Activated naive CD4-positive, alpha-beta T cell treated with anti-CD3 and anti-CD28 coated beads, Interleukin-2, amount 10 ng/mL, durations not matched to agents 7 days and 5 days (primary cell): ENCODE results near the gene IFT20.

ENCODE experiments used
- CTCF ChIA-PET: fragments of 350-600 bp; sonication (Branson Sonifier 250); formaldehyde crosslinking; loops from one replicate; lab custom pipeline; 2021; ENCODE audit warnings: antibody characterized with exemption; lab: Charles Lee
- DNase-seq: peaks from one replicate; pipeline ENCODE4 v3.0.0-alpha.2; 2020
- H3K27ac Mint-ChIP-seq: one replicate; pipeline ENCODE4 v1.8.0; 2021; ENCODE audit warnings: mild to moderate bottlenecking, moderate library complexity, mixed read lengths
- H3K27me3 Mint-ChIP-seq: one replicate; pipeline ENCODE4 v1.8.0; 2021; ENCODE audit warnings: mild to moderate bottlenecking, mixed read lengths
- H3K36me3 Mint-ChIP-seq: one replicate; pipeline ENCODE4 v1.8.0; 2021; ENCODE audit warnings: mixed read lengths
- H3K4me1 Mint-ChIP-seq: one replicate; pipeline ENCODE4 v1.8.0; 2021; ENCODE audit warnings: mixed read lengths
- H3K4me3 Mint-ChIP-seq: one replicate; pipeline ENCODE4 v1.8.0; 2021; ENCODE audit warnings: mild to moderate bottlenecking, moderate library complexity, mixed read lengths
- H3K9me3 Mint-ChIP-seq: one replicate; pipeline ENCODE4 v1.8.0; 2021; ENCODE audit warnings: mixed read lengths

Gene IFT20

GRCh38 chr17:28368915-28369683 is 33.8 kb upstream of the IFT20 start:
- Mint-ChIP-seq H3K4me3 (no peak overlapping the region), H3K4me1 (peaks cover 29% of the 10 kb centered on the region), H3K9me3 (no peaks in the 10 kb centered on the region), H3K36me3 (no peaks in the 10 kb centered on the region), H3K27ac (no peak overlapping the region), H3K27me3 (peaks cover 5% of the 10 kb centered on the region)
- DNase-seq, result no peak
- CTCF ChIA-PET, result no interaction called here

DNA sequence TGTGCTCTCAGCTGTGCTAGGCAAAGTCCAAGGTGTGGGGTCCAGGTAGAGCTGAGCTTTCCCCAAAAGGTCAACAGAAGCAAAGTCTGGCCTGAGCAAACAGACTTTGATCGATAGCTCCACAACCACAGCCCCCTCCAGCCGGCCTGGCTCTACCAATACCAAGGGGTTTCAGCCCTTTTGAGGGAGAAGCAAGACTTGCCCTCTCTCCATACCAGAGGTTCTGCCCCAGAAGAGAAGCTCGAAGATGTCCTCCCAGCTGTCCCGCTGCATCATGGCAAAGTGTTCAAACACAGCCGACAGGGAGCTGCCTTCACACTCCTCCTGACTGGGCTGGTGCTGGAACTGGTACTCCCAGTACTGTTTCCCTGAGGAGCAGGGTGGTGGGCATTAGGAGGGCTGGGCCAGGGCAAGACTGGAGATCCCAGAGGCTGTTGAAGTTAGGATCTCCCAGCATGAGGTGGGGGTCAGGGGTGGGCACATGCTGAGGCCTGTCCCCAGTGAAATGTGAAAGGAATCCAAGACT is 33.1 kb upstream of the IFT20 start:
- Mint-ChIP-seq H3K9me3 (no peaks in the 10 kb centered on the region), H3K4me1 (peaks cover 25% of the 10 kb centered on the region), H3K4me3 (no peak overlapping the region), H3K27ac (no peak overlapping the region), H3K36me3 (peaks cover 3% of the 10 kb centered on the region), H3K27me3 (peaks cover 5% of the 10 kb centered on the region)
- CTCF ChIA-PET, result no interaction called here
- DNase-seq, result no peak

- no peak overlapping the region for H3K4me3 Mint-ChIP-seq
- H3K36me3 Mint-ChIP-seq, result peaks cover 4% of the 10 kb centered on the region
- CTCF ChIA-PET, result interaction anchor here (1.3 kb wide), 1 partner anchor 12 kb away, joined by 3 read pairs; no protein-coding TSS in a partner anchor
- no peak for DNase-seq
- H3K27ac Mint-ChIP-seq, result no peak overlapping the region
- H3K4me1 Mint-ChIP-seq, result peaks cover 19% of the 10 kb centered on the region
- H3K9me3 Mint-ChIP-seq, result no peaks in the 10 kb centered on the region
- H3K27me3 Mint-ChIP-seq, result peaks cover under 1% of the 10 kb centered on the region
Measured at GRCh38 chr17:28367641-28368305, 32.5 kb upstream of the IFT20 start.

GRCh38 chr17:28366605-28367004 is 31.3 kb upstream of the IFT20 start:
- Mint-ChIP-seq H3K36me3 (peaks cover 4% of the 10 kb centered on the region), H3K4me1 (peaks cover 10% of the 10 kb centered on the region), H3K4me3 (no peak overlapping the region), H3K9me3 (no peaks in the 10 kb centered on the region), H3K27me3 (no peaks in the 10 kb centered on the region), H3K27ac (no peak overlapping the region)
- CTCF ChIA-PET, result interaction anchor here (0.9 to 1.3 kb wide), 2 partner anchors 10 to 11 kb away, joined by 3 read pairs; no protein-coding TSS in a partner anchor
- DNase-seq, result no peak

DNA sequence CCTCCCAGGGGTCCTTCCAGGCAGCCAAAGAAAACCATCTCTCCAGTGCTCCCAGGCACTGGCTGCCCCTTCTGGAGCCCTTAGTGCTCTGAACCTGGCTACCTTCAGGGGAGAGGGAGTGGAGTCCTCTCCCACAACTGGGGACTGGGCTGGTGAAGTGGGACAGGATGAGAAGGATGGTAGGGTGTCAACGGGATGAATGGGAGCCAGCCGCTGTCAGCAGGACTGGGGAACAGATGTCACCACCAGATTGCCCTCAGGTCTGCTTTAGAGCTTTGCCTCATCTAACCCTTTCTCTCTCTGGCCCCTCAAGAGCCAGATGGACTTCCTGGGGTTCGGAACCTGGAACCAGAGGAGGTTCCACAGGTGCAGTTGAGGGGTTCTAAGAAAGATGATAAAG is 30.2 kb upstream of the IFT20 start:
- Mint-ChIP-seq H3K27ac (no peak overlapping the region), H3K9me3 (no peaks in the 10 kb centered on the region), H3K4me1 (peaks cover 4% of the 10 kb centered on the region), H3K36me3 (peaks cover 11% of the 10 kb centered on the region), H3K4me3 (no peak overlapping the region), H3K27me3 (no peaks in the 10 kb centered on the region)
- DNase-seq, result no peak
- CTCF ChIA-PET, result no interaction called here

- no peaks in the 10 kb centered on the region for H3K4me1 Mint-ChIP-seq
- CTCF ChIA-PET, result interaction anchor here (1.1 kb wide), 1 partner anchor 53 kb away, joined by 3 read pairs; no protein-coding TSS in a partner anchor
- DNase-seq, result no peak
- H3K36me3 Mint-ChIP-seq, result peaks cover 15% of the 10 kb centered on the region
- H3K4me3 Mint-ChIP-seq, result no peak within 1 kb of the TSS
- no peak within 1 kb of the TSS for H3K27ac Mint-ChIP-seq
- H3K27me3 Mint-ChIP-seq, result no peaks in the 10 kb centered on the region
- H3K9me3 Mint-ChIP-seq, result no peaks in the 10 kb centered on the region
Measured at GRCh38 chr17:28364665-28365363, 29.5 kb upstream of the IFT20 start, which contains the start of gene SEBOX. SEBOX (minus strand) TSS chr17:28365199; CDS start chr17:28365151, 48 bp downstream.

GRCh38 chr17:28363776-28364650 is 28.7 kb upstream of the IFT20 start:
- Mint-ChIP-seq H3K4me3 (no peak overlapping the region), H3K27me3 (no peaks in the 10 kb centered on the region), H3K9me3 (no peaks in the 10 kb centered on the region), H3K4me1 (peaks cover 3% of the 10 kb centered on the region), H3K27ac (no peak overlapping the region), H3K36me3 (peaks cover 15% of the 10 kb centered on the region)
- no peak for DNase-seq
- CTCF ChIA-PET, result interaction anchor here (1.1 kb wide), 1 partner anchor 53 kb away, joined by 3 read pairs; no protein-coding TSS in a partner anchor

DNA sequence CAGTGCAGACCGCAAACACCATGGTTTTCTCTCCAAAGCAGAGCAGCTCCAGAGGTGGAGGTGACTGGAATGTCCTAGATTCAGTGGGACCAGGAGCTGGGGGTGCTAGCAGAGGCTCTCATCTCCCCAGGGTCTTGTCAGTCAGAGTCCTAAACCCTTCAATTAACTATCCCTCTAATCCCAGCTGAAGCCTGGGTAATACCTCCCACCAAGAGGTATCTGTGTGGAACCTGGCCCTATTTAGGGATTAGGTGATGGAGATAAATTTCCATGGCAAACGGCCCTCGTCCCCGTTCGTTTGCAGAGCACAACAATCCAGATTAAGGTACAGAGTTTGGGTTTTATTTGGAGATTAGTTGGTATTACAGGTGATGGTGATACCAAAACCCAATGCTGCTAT is 27.9 kb upstream of the IFT20 start:
- H3K36me3 Mint-ChIP-seq, result peaks cover 15% of the 10 kb centered on the region
- no peak overlapping the region for H3K4me3 Mint-ChIP-seq
- H3K9me3 Mint-ChIP-seq, result no peaks in the 10 kb centered on the region
- CTCF ChIA-PET, result no interaction called here
- no peak overlapping the region for H3K27ac Mint-ChIP-seq
- DNase-seq, result no peak
- no peaks in the 10 kb centered on the region for H3K27me3 Mint-ChIP-seq
- peaks cover 11% of the 10 kb centered on the region for H3K4me1 Mint-ChIP-seq

DNA sequence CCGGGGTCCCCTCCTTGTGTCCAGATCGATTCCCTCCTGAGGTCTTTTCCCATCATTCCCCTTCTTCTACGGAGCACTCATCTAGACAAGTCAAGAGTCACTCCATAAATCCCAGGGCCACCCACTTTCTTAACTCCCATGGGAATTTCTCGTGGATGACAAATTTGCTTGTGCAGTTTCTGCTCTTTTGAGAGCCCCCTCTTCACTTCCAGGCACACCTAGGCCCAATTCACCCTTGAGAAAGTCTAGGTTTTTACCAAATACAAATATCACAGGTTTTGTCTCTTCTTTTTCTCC is 22.6 kb upstream of the IFT20 start:
- peak overlapping the region; percentile 91 for H3K27ac Mint-ChIP-seq
- peak overlapping the region; percentile 93 for H3K4me3 Mint-ChIP-seq
- CTCF ChIA-PET, result interaction anchor here (0.7 to 2.8 kb wide), 3 partner anchors 22 to 59 kb away, joined by 3 to 10 read pairs (median 9); partner anchors contain the start of genes IFT20 and TNFAIP1
- peaks cover 25% of the 10 kb centered on the region for H3K36me3 Mint-ChIP-seq
- H3K27me3 Mint-ChIP-seq, result no peaks in the 10 kb centered on the region
- H3K4me1 Mint-ChIP-seq, result peaks cover 37% of the 10 kb centered on the region
- no peak for DNase-seq
- H3K9me3 Mint-ChIP-seq, result no peaks in the 10 kb centered on the region

GRCh38 chr17:28357061-28357900 is 22.0 kb upstream of the IFT20 start, which contains the start of gene POLDIP2:
POLDIP2 (minus strand) TSS chr17:28357527; CDS start chr17:28357448, 79 bp downstream.
- Mint-ChIP-seq H3K4me3 (peak within 1 kb of the TSS; percentile 93), H3K9me3 (no peaks in the 10 kb centered on the region), H3K36me3 (peaks cover 25% of the 10 kb centered on the region), H3K27ac (peak within 1 kb of the TSS; percentile 91), H3K27me3 (no peaks in the 10 kb centered on the region), H3K4me1 (peaks cover 37% of the 10 kb centered on the region)
- peak; percentile 97 for DNase-seq
- CTCF ChIA-PET, result interaction anchor here (0.7 to 2.8 kb wide), 4 partner anchors 10 to 59 kb away, joined by 3 to 10 read pairs (median 6); partner anchors contain the start of genes IFT20 and TNFAIP1

DNA sequence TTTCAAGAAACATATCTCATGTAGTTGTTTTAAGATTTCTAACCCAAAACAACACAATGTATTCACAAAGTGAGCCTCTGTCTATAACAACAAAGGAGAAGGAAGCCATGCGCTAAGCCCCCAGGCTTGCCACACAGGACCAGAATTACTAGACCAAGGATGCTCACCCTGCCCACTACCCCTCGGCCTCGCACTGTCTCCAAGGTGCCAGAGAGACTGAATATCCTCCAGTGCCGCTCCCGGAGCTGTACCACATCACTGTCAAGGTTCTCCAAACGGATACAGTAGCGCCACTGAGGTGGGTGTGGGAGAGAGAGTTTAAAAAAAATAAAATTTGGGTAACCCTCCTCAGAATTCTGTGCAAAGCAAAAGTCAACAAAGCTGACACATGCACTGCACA is 15.0 kb upstream of the IFT20 start:
- CTCF ChIA-PET, result no interaction called here
- H3K36me3 Mint-ChIP-seq, result peaks cover 48% of the 10 kb centered on the region
- peaks cover 2% of the 10 kb centered on the region for H3K4me1 Mint-ChIP-seq

DNA sequence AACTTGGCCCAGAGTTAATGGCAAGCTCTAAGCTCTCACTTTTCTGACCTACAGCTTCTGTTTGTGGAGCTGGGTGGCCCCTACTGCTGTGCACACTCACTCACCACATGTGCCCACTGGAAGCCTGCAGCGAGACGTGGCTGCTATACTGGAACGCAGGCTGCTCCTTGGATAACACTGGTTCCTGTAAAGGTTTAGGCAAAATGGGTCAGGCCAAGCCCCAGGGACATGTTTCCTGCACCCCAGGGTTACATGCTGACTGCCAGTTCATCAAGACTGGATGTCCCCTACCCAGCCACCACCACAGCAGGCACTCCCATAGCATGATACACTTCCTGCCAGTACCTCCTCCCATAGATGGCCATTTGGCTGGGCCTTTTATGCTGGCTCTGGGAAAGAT is 13.7 kb upstream of the IFT20 start:
- no peak for DNase-seq
- Mint-ChIP-seq H3K4me1 (no peaks in the 10 kb centered on the region), H3K9me3 (no peaks in the 10 kb centered on the region), H3K4me3 (no peak overlapping the region), H3K27me3 (no peaks in the 10 kb centered on the region), H3K36me3 (peaks cover 49% of the 10 kb centered on the region), H3K27ac (no peak overlapping the region)
- CTCF ChIA-PET, result no interaction called here

More for the DNA sequence above, 15.0 kb upstream of the IFT20 start:
- H3K27me3 Mint-ChIP-seq, result no peaks in the 10 kb centered on the region
- no peaks in the 10 kb centered on the region for H3K9me3 Mint-ChIP-seq
- H3K4me3 Mint-ChIP-seq, result no peak overlapping the region
- H3K27ac Mint-ChIP-seq, result no peak overlapping the region
- DNase-seq, result no peak
